B cell (primary cell): ENCODE data around the gene DEFB129. TPM values are rescaled to one million over a fixed set of nuclear protein-coding genes. Genes with fewer than 3 reads are reported as not detected.

Experiments used
- ATAC-seq: fragments of 200-7000 bp; cut with Tn5 transposase; one replicate; pipeline ENCODE4 v1.10.0; 2021; ENCODE audit warnings: low read depth, mild to moderate bottlenecking, moderate number of reproducible peaks, moderate library complexity
- CTCF ChIA-PET: fragments of 350-600 bp; sonication (Branson Sonifier 250); formaldehyde crosslinking; loops from one replicate; lab custom pipeline; 2021; ENCODE audit warnings: antibody characterized with exemption, inconsistent platforms; lab: Charles Lee
- POLR2A ChIA-PET: fragments of 350-600 bp; sonication (Branson Sonifier 250); formaldehyde crosslinking; loops from one replicate; lab custom pipeline; 2021; ENCODE audit warnings: antibody characterized with exemption; lab: Charles Lee
- DNase-seq: peaks from one replicate; pipeline ENCODE4 v3.0.0; 2013
- H2AFZ ChIP-seq: 2 replicates; pipeline ENCODE4 v1.6.1; 2012; ENCODE audit warnings: mild to moderate bottlenecking, low read depth, low read length; ENCODE audit not compliant: insufficient read depth, poor library complexity, severe bottlenecking
- H3K27ac ChIP-seq, 2 donors: 1 replicate in 1 of 2; 2 replicates in 1 of 2; pipeline ENCODE4 v1.5.1; 2012 to 2013; ENCODE audit warnings: low read length in 2 of 2, mild to moderate bottlenecking in 2 of 2, moderate library complexity in 1 of 2
- H3K27me3 ChIP-seq, 4 experiments: fragments of 200-600 bp in 1 of 4; sonication (generic) in 1 of 4; replicated peaks in 1 of 4; 1 replicate in 2 of 4; 2 replicates in 2 of 4; pipeline versions ENCODE4 v1.6.1 to v1.7.0; 2013 to 2016; ENCODE audit warnings: low read length in 3 of 4, mild to moderate bottlenecking in 2 of 4, mixed read lengths in 1 of 4, moderate library complexity in 1 of 4; ENCODE audit not compliant: insufficient read depth in 4 of 4, control insufficient read depth in 3 of 4; ENCODE audit errors: control extremely low read depth in 1 of 4
- H3K36me3 ChIP-seq, 2 experiments: replicated peaks in 1 of 2; 1 replicate in 1 of 2; 2 replicates in 1 of 2; pipeline versions ENCODE4 v1.6.1 to v1.7.1; 2013; ENCODE audit warnings: low read length in 1 of 2; ENCODE audit not compliant: insufficient read depth in 2 of 2, control insufficient read depth in 1 of 2; ENCODE audit errors: control extremely low read depth in 1 of 2, extremely low read depth in 1 of 2
- H3K4me1 ChIP-seq, 2 donors: fragments of 200-600 bp in 1 of 2; sonication (generic) in 1 of 2; 1 replicate in 1 of 2; 2 replicates in 1 of 2; pipeline versions ENCODE4 v1.5.1 to v1.6.1; 2013 to 2017; ENCODE audit warnings: low read length in 2 of 2; ENCODE audit not compliant: control insufficient read depth in 2 of 2, insufficient read depth in 2 of 2
- H3K4me2 ChIP-seq: replicated peaks from 2 replicates; pipeline ENCODE3; 2012; ENCODE audit warnings: mild to moderate bottlenecking, low read depth, low read length; ENCODE audit not compliant: poor library complexity, severe bottlenecking
- H3K4me3 ChIP-seq, 5 experiments: fragments of 200-600 bp in 1 of 5; sonication (generic) in 1 of 5; 1 replicate in 3 of 5; 2 replicates in 2 of 5; pipeline versions ENCODE4 v1.5.1 to v1.7.0; 2011 to 2016; ENCODE audit warnings: low read length in 4 of 5, mild to moderate bottlenecking in 4 of 5, low read depth in 2 of 5, control low read depth in 1 of 5, moderate library complexity in 1 of 5; ENCODE audit not compliant: insufficient read depth in 1 of 5; ENCODE audit errors: control extremely low read depth in 1 of 5, extremely low read depth in 1 of 5
- H3K79me2 ChIP-seq: fragments of 200-600 bp; sonication (generic); one replicate; pipeline ENCODE4 v1.6.0; 2016; ENCODE audit warnings: low read length; ENCODE audit not compliant: control insufficient read depth, insufficient read depth
- H3K9ac ChIP-seq: fragments of 200-600 bp; sonication (generic); 2 replicates; pipeline ENCODE4 v1.6.1; 2017; ENCODE audit warnings: mild to moderate bottlenecking, low read length, moderate library complexity
- H3K9me3 ChIP-seq, 3 donors: one replicate each; pipeline versions ENCODE4 v1.6.1 to v1.7.1; 2013; ENCODE audit warnings: low read length in 2 of 3; ENCODE audit not compliant: control insufficient read depth in 2 of 3, insufficient read depth in 1 of 3; ENCODE audit errors: control extremely low read depth in 1 of 3
- H4K20me1 ChIP-seq: 2 replicates; pipeline ENCODE4 v1.6.0; 2012; ENCODE audit warnings: mild to moderate bottlenecking, low read length; ENCODE audit not compliant: insufficient read depth, control insufficient read depth, poor library complexity, severe bottlenecking
- H3K27ac Mint-ChIP-seq: one replicate; pipeline ENCODE4 v1.8.0; 2021; ENCODE audit warnings: mixed read lengths
- H3K27me3 Mint-ChIP-seq: one replicate; pipeline ENCODE4 v1.8.0; 2021; ENCODE audit warnings: mixed read lengths
- H3K4me1 Mint-ChIP-seq: one replicate; pipeline ENCODE4 v1.8.0; 2021; ENCODE audit warnings: mixed read lengths
- H3K4me3 Mint-ChIP-seq: one replicate; pipeline ENCODE4 v1.8.0; 2021; ENCODE audit warnings: mixed read lengths
- H3K9me3 Mint-ChIP-seq: one replicate; pipeline ENCODE4 v1.8.0; 2022; ENCODE audit warnings: mixed read lengths; ENCODE audit not compliant: insufficient read depth
- EZH2 ChIP-seq: IDR thresholded peaks from 2 replicates; pipeline ENCODE4 v1.6.1; 2012; ENCODE audit warnings: borderline replicate concordance, low read depth, mild to moderate bottlenecking, moderate library complexity, low read length; ENCODE audit not compliant: insufficient read depth, poor library complexity, severe bottlenecking
- WGBS: methylation state at CpG from one replicate; pipeline ENCODE4 v1.1.5; 2013; ENCODE audit warnings: missing lambda C conversion rate; ENCODE audit not compliant: insufficient coverage; 5-methylcytosine and 5-hydroxymethylcytosine counted together
- intact Hi-C: fragments of 100-400 bp; cut with micrococcal nuclease; formaldehyde crosslinking; loops from one replicate; pipeline ENCODE4 v1.10.0; 2022
- polyA plus RNA-seq: library from polyadenylated mRNA; depleted of rRNA; stranded (reverse); fragments of >200 nt; gene quantifications from 2 replicates; pipeline ENCODE4 v1.2.3, GENCODE V29; 2012
- total RNA-seq, 2 donors: library from RNA; stranded (reverse); fragments of 120-200 nt in 1 of 2; gene quantifications; 1 replicate in 1 of 2; 2 replicates in 1 of 2; pipeline versions ENCODE4 v1.2.3 to v1.2.4, GENCODE V29; 2013 to 2022
- TF ChIP-seq, protein P1 (sequence below): fragments of 200-600 bp; IDR thresholded peaks from one replicate; pipeline ENCODE4 v1.8.0; 2022; ENCODE audit warnings: antibody characterized with exemption, mild to moderate bottlenecking

DEFB129 gene
- total and polyA plus RNA-seq, 2 donors (not counting 1 experiment from before 2014, with no cell fraction given), result not detected

DNA sequence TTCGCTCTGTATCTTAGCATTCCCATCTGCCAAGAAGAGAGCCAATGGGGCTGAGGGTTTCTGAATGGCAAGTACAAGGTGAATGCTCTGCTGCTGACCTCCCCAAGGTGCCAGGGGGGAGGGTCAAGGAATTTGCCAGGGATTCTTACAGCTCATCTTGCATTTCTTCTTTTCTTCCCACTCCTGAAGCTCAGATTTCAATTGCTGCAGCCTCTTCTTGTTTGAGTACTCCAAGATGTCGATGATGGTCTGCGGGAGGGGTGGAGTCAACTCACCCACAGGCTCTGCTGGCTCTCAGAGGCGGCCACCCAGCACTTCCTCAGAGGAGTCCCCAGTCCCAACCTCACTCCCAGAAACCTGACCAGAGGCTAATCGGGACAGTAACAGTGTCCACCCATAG lies 51.1 kb downstream of the DEFB129 start:
- Histone ChIP-seq H4K20me1 (no peaks in the 10 kb centered on the region), H3K27ac (no peak overlapping the region), H2AFZ (no peak overlapping the region), H3K4me3 (no peak overlapping the region), H3K79me2 (no peaks in the 10 kb centered on the region), H3K27me3 (no peaks in the 10 kb centered on the region), H3K4me2 (no peak overlapping the region), H3K9ac (no peak overlapping the region), H3K9me3 (no peaks in the 10 kb centered on the region), H3K4me1 (no peaks in the 10 kb centered on the region), H3K36me3 (peaks cover 0 to 13% of the 10 kb centered on the region in 2 experiments)
- no peak for ATAC-seq
- POLR2A ChIA-PET, result no interaction called here
- Mint-ChIP-seq H3K4me1 (peaks cover 4% of the 10 kb centered on the region), H3K27me3 (no peaks in the 10 kb centered on the region), H3K4me3 (no peak overlapping the region), H3K27ac (no peak overlapping the region), H3K9me3 (no peaks in the 10 kb centered on the region)
- CTCF ChIA-PET, result interaction anchor here (1.2 kb wide), 1 partner anchor 12 kb away, joined by 4 read pairs; no protein-coding TSS in a partner anchor
- intact Hi-C loops, result no loop called here
- no peak for DNase-seq
- TF ChIP-seq EZH2, result no peak
- 100% methylated on average over 3 of the region's 5 CpGs for WGBS

DNA sequence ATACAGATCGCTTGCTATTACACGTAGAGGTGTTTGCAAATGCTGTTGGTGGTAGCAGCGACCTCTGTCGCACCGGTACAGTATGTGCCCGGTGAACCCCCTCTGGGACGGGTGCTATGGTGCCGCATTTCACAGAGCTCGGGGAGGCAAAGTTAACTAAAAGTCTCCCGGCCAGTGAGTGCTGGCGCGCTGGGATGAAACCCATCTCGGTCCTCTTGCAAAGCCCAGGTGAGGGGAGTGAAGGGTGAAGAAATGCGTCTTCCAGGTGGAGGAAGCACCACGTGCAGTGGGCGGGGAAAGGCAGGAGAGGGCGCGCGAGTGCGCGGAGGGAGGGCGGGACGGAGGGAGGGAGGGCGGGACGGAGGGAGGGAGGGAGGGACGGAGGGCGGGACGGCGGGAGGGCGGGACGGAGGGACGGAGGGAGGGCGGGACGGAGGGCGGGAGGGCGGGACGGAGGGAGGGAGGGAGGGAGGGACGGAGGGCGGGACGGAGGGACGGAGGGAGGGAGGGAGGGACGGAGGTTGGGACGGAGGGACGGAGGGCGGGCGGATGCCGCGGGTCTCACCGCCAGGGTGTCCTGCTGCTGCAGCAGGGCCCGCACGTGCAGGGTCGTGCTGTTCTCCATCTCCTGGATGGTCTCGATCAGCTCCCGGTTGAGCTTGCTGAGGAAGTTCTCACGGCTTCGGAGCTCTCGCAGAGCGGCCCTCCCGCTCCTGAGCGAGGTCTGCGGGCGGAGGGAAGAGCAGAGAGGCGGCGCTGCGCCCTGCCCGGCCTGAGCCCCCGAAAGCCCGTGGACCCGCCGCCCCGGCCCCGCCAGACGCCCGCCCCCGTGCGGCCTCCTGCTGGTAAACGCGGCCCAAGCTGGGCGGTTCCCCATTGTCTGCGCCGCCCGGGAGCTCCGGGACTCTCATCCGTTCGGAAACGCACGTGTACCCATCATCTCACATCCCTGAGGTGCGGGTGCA lies 51.8 kb downstream of the DEFB129 start:
- 98% methylated on average over 52 of the region's 88 CpGs for WGBS
- CTCF ChIA-PET, result interaction anchor here (0.8 to 1.2 kb wide), 3 partner anchors 9 to 13 kb away, joined by 3 to 5 read pairs (median 4); no protein-coding TSS in a partner anchor
- no peak overlapping the region for H3K4me3 Mint-ChIP-seq

More for the DNA sequence above, 51.8 kb downstream of the DEFB129 start:
- no peak for TF ChIP-seq EZH2
- TF ChIP-seq, protein P1, sequence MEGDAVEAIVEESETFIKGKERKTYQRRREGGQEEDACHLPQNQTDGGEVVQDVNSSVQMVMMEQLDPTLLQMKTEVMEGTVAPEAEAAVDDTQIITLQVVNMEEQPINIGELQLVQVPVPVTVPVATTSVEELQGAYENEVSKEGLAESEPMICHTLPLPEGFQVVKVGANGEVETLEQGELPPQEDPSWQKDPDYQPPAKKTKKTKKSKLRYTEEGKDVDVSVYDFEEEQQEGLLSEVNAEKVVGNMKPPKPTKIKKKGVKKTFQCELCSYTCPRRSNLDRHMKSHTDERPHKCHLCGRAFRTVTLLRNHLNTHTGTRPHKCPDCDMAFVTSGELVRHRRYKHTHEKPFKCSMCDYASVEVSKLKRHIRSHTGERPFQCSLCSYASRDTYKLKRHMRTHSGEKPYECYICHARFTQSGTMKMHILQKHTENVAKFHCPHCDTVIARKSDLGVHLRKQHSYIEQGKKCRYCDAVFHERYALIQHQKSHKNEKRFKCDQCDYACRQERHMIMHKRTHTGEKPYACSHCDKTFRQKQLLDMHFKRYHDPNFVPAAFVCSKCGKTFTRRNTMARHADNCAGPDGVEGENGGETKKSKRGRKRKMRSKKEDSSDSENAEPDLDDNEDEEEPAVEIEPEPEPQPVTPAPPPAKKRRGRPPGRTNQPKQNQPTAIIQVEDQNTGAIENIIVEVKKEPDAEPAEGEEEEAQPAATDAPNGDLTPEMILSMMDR, result no peak
- no peaks in the 10 kb centered on the region for H3K4me1 ChIP-seq
- ATAC-seq, result no peak
- Mint-ChIP-seq H3K27ac (no peak overlapping the region), H3K27me3 (no peaks in the 10 kb centered on the region), H3K4me1 (peaks cover 4% of the 10 kb centered on the region), H3K9me3 (no peaks in the 10 kb centered on the region)
- no peak overlapping the region for H3K27ac ChIP-seq
- H3K9ac ChIP-seq, result no peak overlapping the region
- H2AFZ ChIP-seq, result no peak overlapping the region
- POLR2A ChIA-PET, result no interaction called here
- H3K4me2 ChIP-seq, result peak overlapping the region; percentile 12
- no peaks in the 10 kb centered on the region for H3K27me3 ChIP-seq
- no peaks in the 10 kb centered on the region for H3K79me2 ChIP-seq
- no peak overlapping the region for H3K4me3 ChIP-seq
- DNase-seq, result no peak
- peaks cover 0 to 13% of the 10 kb centered on the region in 2 experiments for H3K36me3 ChIP-seq
- intact Hi-C loops, result no loop called here
- H4K20me1 ChIP-seq, result no peaks in the 10 kb centered on the region
- H3K9me3 ChIP-seq, result no peaks in the 10 kb centered on the region

Other genes starting within 250 kb of the DEFB129 start
- not detected in 2 replicates for gene DEFB125, start 139.6 kb upstream of the DEFB129 start, total RNA-seq
- not detected in 2 replicates for gene DEFB125, start 139.6 kb upstream of the DEFB129 start, polyA plus RNA-seq
- gene DEFB126, start 84.7 kb upstream of the DEFB129 start, total RNA-seq, result not detected in 2 replicates
- gene DEFB126, start 84.7 kb upstream of the DEFB129 start, polyA plus RNA-seq, result not detected in 2 replicates
- gene DEFB127, start 69.8 kb upstream of the DEFB129 start, total RNA-seq, result not detected in 2 replicates
- gene DEFB127, start 69.8 kb upstream of the DEFB129 start, polyA plus RNA-seq, result not detected in 2 replicates
- not detected in 2 replicates for gene DEFB128, start 37.5 kb upstream of the DEFB129 start, total RNA-seq
- gene DEFB128, start 37.5 kb upstream of the DEFB129 start, polyA plus RNA-seq, result not detected in 2 replicates
- gene DEFB132, start 30.5 kb downstream of the DEFB129 start, total RNA-seq, result not detected in 2 replicates
- not detected in 2 replicates for gene DEFB132, start 30.5 kb downstream of the DEFB129 start, polyA plus RNA-seq
- 7.5 TPM in 2 replicates for gene C20orf96, start 63.5 kb downstream of the DEFB129 start, total RNA-seq
- gene C20orf96, start 63.5 kb downstream of the DEFB129 start, polyA plus RNA-seq, result 4.7 and 7.7 TPM in 2 replicates
- 34.5 and 35.7 TPM in 2 replicates for gene ZCCHC3, start 70.3 kb downstream of the DEFB129 start, total RNA-seq
- 7.7 and 12.8 TPM in 2 replicates for gene ZCCHC3, start 70.3 kb downstream of the DEFB129 start, polyA plus RNA-seq
- 13.6 and 14.4 TPM in 2 replicates for gene SOX12, start 98.3 kb downstream of the DEFB129 start, total RNA-seq
- 4.6 and 5.3 TPM in 2 replicates for gene SOX12, start 98.3 kb downstream of the DEFB129 start, polyA plus RNA-seq
- 7.4 and 8.6 TPM in 2 replicates for gene NRSN2, start 119.9 kb downstream of the DEFB129 start, total RNA-seq
- gene NRSN2, start 119.9 kb downstream of the DEFB129 start, polyA plus RNA-seq, result 3.5 and 5.0 TPM in 2 replicates
- gene TRIB3, start 153.5 kb downstream of the DEFB129 start, total RNA-seq, result 8.3 and 8.9 TPM in 2 replicates
- gene TRIB3, start 153.5 kb downstream of the DEFB129 start, polyA plus RNA-seq, result 15.2 TPM in 2 replicates
- 117 and 135 TPM in 2 replicates for gene RBCK1, start 181.0 kb downstream of the DEFB129 start, total RNA-seq
- 110 and 128 TPM in 2 replicates for gene RBCK1, start 181.0 kb downstream of the DEFB129 start, polyA plus RNA-seq
- 37.9 and 40.0 TPM in 2 replicates for gene TBC1D20, start 235.3 kb downstream of the DEFB129 start, total RNA-seq
- 28.0 and 31.7 TPM in 2 replicates for gene TBC1D20, start 235.3 kb downstream of the DEFB129 start, polyA plus RNA-seq